HG02610 (cell line): Measurements from ENCODE around the gene JPT2.

ENCODE experiments used
- ATAC-seq: cut with Tn5 transposase; IDR thresholded peaks from one replicate; pipeline ENCODE4 v1.9.1; 2021; ENCODE audit warnings: mild to moderate bottlenecking, moderate library complexity; ENCODE audit not compliant: unreplicated experiment

The JPT2 gene, protein sequence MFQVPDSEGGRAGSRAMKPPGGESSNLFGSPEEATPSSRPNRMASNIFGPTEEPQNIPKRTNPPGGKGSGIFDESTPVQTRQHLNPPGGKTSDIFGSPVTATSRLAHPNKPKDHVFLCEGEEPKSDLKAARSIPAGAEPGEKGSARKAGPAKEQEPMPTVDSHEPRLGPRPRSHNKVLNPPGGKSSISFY

DNA sequence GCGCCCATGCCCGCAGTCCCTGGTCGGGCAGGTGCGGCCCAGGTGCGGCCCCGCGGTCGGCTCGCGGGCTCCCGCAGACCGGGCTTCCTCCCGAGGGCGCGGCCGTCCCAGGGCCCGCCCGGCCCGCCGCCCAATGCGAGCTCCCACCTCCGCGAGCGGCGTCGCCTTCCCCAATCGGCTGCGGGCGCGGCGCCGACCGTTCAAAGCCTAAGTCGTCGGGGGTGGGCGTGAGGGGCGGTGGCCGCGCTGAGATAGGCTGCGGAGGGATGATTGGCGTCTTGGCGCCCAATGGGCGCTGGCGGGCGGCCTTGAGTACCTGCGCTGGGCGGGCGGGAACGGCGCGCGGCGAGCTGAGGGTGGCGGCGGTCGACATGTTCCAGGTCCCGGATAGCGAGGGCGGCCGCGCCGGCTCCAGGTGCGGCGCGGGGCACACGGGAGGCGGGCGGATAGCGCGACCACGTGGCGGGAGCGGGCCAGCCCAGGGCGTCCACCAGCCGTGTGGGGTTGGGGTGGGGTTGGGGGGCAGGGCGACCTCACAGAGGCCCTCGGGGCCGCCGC, at the start of gene JPT2:
Gene JPT2 (plus strand): TSS at position 338 of the 558 bp plus-strand sequence. CDS start 34 bp downstream, at position 372.
- ATAC-seq, result peak; percentile 92

DNA sequence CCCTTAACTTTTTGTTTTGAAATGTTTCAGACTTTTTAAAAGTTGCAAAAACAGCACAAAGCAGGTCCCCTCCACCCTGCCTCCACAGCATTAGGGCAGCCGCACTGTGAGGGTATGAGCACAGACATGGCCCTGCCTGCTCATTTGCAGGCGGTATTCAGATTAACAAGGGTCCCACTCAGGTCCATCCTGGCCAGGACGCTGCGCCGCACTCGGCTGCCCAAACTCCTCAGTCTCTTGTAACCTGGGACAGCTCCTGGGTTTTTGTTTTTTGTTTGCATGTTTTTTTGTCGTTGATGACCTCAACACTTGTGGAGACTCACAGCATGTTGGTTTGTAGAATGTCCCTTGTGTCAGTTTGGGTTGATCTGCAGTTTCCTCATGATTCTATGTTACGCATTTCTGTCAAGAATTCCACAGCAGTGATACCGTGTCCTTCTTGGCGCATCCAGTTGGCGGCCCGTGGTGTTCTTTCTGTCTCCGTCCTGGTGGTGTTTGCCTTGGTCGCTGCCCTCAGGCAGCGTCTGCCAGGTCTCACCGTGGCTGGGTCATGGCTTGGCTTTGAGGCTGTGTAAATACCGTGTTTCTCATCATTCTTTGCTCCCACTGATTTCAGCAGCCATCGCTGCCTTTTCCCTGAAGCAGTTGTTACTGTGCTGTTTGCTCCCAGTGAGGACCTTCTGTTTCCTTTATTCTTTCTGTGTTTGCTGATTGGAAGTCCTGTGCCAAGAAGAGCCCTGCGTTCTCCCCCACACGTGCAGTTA, 47.4 kb upstream of the JPT2 start:
- ATAC-seq, result no peak

DNA sequence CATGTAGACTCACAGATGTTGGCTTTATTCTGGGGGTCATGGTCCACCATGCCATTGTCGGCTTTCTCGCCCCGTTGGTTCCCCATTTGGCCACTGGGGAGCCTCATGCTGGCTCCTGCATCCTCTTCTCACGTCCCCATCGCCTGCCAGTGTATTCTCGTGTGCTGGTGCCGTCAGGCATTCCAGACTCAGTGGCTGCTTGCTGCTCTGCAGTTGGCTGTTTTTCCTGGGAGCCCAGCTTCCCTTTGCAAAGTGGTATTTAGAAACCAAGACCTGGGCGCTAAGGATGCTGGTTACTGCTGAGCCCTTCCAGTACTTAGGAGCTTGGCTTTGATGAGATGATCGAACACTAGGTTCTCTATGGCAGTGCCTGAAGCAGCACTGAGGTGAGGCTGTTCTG, 46.8 kb upstream of the JPT2 start:
- no peak for ATAC-seq

DNA sequence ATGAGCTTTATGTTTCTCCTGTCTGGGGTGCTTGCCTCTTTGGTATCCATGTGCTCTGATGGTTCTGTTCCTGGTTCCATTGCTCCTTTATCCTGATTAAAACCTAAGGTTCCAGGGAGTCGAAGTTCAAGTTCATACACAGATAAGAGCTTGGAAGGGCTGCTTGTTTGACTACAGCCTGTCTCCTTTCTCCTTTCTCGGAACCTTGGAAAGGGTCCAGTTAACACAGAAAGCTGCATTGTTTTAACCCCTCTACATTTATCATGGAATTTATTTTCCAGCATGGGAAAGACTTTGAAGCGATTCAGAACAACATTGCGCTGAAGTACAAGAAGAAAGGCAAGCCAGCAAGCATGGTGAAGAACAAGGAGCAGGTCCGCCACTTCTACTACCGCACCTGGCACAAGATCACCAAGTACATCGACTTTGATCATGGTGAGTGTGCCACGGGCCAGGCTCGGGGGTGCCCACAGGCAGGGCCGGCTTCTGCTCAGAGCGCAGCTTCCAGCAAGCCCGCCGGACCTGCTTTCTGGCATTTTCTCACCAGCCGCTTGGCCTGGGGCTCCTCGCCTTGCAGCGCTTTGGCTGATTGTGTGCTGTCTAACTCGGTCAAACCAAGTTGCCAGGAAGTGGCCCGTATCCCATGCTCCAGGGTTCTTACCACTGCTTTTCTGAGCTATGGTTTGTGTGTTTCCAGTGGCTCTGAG, 46.0 kb upstream of the JPT2 start:
- no peak for ATAC-seq

DNA sequence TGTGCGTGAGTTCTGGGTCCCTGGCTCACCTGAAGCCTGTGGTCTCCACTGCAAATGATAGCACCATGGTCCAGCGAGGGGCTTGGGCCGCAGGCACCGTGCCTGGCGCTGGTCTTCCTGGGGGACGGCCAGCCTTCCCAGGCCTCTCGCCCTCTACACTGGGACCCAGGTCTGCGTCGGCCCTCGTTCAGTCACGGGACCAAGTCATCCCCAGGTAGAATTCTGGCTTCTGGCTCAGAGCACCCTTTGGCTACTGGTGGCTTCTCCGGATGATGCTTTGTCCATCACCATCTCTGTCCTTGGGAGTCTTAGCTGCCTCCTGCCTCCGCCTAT, 45.5 kb upstream of the JPT2 start:
- no peak for ATAC-seq

DNA sequence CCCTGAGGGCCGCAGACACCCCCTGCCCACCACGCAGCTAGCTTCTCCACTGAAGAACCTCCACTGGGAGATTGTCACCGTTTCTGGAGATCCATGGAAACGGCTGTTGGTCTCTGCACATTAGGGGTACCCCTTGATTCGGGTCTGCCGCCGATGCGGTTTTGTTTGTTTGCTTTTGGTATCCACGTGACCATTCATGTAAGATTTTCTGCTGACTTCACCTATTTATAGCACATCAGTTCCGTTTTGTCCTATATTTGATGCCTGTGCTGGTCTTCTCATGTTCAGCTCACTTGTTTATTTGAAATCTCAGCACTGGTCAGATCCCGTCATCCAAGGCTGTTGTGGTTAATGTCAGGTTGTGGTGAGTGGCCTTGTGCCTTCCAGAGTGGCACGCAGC, 44.8 kb upstream of the JPT2 start:
- no peak for ATAC-seq

DNA sequence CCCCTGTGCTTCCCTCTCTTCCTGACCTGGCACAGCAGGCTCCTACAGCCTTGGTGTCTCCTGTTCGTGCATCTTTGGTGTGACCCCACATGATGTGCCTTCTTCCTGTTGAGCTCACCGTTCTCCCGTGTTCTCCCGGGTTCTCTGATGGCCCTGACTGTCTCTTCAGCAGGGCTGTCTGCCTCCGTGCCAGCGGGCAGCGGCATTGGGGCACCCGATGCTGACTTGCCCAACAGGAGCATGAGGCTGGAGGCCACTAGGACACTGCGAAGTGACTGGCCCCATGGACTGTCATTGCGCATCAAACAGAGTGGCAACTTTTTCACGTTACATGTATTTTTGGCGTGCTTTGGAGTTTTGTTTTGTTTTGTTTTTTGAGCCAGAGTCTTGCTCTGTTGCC, 43.5 kb upstream of the JPT2 start:
- no peak for ATAC-seq

DNA sequence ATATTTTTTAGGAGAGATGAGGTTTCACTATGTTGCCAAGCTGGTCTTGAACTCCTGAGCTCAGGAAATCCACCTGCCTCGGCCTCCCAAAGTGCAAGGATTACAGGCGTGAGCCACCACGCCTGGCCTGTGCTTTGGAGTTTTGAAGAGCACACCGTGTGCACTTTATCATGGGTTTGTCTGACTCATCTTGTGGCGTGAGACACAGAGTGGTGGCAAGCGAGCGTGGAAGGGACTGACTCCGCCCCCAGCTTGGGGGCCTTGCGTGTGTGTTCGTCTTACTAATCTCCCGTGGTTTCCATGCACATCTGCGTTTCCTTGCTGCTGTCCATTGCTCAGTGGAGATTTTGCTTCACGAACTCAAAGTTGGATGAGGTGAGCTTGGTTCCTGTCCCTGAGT, 43.0 kb upstream of the JPT2 start:
- no peak for ATAC-seq

DNA sequence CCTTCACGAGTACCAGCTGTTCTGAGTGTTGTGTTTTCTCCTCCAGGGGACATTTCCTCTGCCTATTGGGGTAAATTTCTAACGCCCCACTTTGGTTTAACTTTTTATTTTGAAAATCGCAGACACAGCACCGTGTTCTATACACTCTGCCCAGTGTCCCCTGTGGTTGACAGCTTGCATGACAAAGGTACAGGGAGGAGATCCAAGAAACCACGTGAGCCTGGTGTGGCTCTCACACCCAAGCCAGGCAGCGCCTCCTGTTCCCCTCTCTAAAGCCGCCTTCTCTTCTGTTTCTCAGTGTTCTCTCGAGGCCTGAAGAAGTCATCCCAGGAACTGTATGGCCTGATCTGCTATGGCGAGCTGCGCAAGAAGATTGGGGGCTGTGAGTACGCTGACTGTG, 40.6 kb upstream of the JPT2 start:
- no peak for ATAC-seq

DNA sequence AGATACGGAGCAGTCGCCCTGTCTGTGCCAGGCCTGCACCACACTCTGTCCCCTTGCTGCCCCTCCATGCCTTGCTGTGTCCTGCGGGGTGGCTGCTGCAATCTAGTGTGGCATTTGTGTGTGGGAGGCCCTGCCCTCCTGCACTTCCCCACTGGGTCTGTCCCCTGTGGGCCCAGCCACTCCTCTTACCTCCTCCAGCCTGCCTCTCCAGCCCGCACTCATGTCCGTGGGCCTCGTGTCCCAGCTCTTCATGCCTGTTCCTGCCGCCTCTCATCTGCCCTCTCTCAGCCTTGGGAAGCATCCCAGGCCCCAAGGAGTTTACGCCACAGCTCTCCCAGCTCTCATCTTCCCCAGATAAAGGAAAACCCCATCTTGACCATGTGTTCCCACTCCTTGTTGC, 39.3 kb upstream of the JPT2 start:
- no peak for ATAC-seq

DNA sequence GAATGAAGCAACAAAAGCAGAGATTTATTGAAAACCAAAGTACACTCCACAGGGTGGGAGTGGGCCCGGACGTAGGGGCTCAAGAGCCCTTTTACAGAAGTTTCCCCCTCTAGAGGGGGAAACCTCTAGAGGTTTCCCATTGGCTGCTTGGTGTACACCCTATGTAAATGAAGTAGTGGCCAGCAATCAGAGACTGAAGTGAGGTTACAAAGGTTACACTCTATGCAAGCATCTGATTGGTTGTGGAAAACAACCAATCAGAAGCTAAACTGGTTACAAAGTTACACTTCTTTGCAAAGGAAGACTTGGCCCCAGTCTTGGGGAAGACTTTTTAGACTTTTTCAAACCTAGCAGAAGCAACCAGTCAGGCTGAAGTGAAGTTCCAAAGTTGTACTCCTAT, 38.8 kb upstream of the JPT2 start:
- ATAC-seq, result no peak

DNA sequence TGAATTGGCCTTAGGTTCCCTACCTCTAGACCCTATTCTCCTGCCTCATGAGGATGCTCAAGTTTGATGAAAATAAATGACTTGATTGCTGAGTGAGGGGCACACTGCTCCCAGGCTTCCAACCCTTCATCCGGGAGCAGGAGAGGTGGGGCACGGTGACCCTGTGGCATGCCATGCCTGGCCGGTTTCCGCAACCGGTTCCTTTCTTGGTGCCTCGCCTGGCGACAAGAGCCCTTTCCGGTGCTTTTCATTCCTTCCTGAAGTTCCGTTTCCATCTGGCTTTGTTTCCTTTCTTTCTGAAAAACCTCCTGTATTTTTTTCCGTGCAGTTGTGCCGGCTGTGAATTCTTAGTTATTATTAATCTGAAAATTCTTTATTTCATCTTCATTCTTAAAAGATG, 38.2 kb upstream of the JPT2 start:
- no peak for ATAC-seq

DNA sequence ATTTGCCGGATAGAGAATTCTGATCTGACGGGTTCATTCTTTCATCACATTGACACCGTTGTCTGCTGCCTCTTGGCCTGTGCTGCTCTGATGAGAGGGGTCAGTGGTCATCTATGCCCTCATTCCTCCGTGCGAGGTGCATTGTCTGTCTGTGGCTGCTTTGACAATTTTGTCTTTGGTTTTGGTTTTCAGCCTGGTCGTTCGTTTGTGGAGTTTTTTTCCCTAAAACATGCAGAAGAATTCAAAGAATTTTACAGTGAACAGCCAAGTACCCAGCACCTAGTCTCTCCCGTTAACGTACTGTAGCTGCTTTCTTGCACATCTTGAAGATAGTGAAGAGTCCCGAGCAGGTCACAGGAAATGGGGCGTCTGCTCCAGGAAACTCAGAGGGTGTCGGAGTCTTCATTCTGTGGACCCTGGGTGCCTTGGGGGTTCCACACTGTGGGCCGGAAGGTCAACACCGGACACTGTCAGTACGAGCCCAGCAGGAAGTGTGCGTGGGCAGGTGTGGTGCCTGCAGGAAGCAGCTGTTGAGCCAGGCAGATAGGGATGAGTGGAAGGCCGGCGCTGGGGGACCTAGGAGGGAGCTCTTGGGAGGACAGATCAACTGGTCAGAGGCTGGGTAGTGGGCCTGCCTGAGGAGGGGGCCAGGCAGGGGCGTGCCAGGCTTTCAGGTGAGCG, 37.7 kb upstream of the JPT2 start:
- no peak for ATAC-seq

DNA sequence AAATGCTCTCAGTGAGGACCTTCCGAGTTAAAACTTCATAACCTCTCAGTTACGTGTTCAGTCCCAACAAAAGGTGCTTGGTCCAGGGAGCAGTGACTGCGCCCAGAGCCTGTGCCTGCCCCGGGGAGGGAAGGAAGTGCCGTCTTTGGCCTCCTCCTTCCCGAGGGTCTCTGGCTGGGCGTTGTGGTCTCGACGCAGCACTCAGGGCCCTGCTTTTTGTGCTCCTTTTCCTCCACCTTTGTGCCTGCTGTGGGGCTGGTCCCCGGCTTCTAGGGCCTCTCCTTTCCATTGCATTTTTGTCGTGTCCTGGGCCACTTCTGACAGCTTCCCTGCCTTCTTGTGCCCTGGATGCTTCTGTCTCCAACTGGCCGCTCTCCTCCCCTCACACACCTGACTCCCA, 36.8 kb upstream of the JPT2 start:
- ATAC-seq, result no peak

DNA sequence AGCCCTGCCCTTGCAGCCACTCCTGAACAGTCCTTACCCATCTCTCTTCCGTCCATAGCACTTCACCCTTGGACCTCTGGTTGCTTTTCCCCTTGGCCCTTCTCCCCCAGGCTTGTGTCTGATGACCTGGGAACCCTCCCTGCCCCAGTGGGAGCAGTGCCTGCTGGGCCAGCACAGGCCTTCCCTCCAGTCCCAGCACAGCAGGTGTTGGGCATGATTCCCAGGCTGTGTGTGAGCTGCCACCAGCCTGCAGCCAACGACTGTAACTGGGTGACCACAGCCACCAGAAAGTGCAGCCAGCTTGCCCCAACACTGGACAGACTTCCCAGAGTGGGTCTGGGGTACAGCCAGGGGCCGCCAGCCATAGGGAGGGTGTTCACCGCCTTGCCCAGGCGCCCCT, 35.9 kb upstream of the JPT2 start:
- no peak for ATAC-seq

DNA sequence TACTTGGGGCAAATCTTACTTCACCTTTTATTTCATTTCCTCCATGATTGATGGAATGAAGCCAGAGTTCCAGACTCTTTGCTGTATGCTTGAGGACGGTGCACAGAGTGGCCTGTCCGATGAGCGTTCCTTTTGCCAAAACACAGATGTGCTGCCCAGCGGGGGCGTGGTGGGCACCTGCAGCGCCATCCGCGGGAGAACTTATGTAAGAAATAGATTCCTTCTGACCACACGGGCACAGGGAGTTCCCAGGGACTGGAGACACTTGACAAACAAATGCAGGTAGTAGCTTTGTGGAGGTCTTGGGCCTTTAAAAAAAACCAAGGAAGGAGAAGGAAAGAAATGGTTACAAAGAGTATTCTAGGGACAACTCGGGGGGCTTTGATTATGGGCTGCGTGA, 35.3 kb upstream of the JPT2 start:
- no peak for ATAC-seq

DNA sequence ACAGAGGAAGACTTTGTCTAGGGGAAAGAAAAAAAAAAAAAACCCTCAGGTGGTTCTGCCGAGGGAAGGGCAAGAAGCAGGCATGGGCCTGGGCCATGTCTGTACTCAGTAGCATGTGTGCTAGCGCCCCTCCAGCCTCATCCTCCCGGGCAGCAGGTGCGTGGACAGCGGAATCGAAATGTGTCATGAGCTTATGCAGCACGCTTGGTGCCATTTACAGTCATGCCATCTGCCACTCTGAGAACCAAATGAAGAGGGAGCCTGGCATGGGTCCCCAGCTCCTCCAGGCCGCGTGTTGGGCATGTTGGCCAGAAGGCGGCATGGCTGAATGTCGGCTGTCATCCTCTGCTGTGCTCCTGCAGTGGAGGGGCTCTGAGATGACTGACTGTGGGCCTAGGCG, 34.6 kb upstream of the JPT2 start:
- no peak for ATAC-seq

DNA sequence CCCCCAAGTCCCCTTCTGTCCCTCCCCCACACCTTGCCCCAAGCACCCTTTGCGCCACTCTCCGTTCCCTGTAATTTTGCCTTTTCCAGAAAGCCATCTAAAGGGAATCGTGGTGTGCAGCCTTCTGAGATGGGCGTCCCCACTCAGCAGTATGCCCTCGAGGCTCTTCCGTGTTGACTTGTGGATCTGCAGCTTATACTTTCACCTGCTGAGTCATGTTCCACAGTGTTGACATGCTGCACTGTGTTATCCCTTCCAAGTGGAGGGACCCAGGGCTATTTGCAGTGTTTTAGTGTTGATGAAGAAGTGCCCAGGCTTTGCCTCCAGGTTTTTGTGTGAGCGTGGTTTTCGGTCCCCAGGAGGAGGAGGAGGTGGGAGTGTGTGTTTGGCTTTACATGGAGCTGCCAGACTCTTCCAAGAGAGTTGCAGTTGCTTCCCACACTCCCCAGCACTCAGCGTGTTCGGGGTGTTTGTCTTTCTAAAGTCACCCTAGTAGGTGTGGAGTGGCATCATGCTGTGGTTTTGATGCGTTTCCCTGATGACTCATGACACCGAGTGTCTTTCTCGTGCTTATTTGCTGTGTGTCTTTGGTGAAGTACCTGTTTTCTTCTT, 32.1 kb upstream of the JPT2 start:
- no peak for ATAC-seq

DNA sequence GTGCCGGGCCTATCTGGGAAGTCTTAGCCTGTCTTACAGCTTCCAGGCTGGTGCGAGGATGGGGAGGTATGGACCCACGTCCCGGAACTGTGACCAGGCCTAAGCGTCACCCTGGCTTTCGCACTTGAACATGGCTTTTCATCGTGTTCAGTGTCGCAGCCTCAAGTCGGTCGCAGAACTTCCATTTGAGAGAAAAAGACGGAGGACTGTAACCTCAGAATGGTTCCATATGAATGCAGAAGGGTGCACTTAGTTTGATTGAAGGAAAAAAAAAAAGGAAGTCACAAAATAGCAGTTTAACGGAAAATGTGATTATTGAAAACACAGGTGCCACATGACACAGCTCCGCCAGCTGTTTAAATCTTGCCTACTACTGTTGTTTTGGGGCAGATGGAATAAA, 30.2 kb upstream of the JPT2 start:
- no peak for ATAC-seq

DNA sequence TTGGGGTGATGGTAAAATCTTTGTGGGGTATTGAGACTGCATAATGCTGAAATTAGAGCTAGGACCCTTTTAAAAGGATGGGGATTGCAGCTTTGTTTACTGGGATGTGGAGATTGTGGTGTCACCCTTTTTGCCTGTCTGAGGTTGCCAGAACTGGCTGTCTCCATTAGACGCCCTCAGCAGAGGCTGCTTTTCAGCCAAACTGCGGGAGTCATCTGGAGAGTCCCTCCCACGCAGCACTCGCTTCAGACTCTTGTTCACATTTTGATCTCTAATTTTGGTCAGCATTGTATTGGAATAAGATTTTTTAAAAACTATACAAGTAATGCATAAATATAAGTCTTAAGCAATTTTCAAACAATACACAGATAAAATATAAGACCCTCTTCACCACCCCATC, 27.9 kb upstream of the JPT2 start:
- no peak for ATAC-seq
